ENCODE results near the gene MRTFA. TPM values are rescaled to one million over a fixed set of nuclear protein-coding genes. Genes with fewer than 3 reads are reported as not detected.

The MRTFA gene
- polyA plus RNA-seq, 2 of the 4 experiments (the other 2 are of a cell fraction), result 6.8 to 48.3 TPM

DNA sequence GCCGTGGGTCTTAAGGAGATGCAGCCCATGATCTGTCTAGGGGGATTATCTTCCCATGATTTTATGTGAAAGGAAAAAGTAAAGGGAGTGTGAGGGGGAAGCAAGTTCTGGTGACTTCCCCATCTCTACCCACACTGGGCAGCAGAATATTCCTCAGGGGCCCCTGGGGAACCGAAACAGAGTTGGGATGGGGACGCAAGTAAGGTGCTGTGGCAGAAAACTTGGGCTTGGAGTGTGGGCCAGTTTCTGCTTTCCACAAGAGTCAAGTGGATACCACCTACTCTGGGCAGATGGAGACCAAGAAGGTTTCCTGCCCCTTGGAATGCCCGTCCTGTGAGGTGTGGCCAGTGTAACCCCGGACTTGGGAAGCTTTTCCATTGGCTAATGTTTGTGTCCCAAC, 201.8 kb downstream of the MRTFA start:
- Histone ChIP-seq H3K4me1 (peaks cover 37% of the 10 kb centered on the region), H3K4me3 (no peak overlapping the region), H3K27ac (no peak overlapping the region), H3K4me2 (no peak overlapping the region), H3K9me3 (no peaks in the 10 kb centered on the region)
- DNase-seq (ENCODE audit: low read depth in 1 of 2, low spot score in 1 of 2) (no peak), ATAC-seq (no peak), FAIRE-seq (no peak)
- ChIA-PET CTCF (interaction anchor here (0.6 to 7.3 kb wide), 4 partner anchors 12 to 210 kb away, joined by 3 to 70 read pairs (median 28); no protein-coding TSS in a partner anchor), POLR2A (no interaction called here)
- 91% methylated on average over 5 of the region's 5 CpGs for WGBS (ENCODE audit: missing lambda C conversion rate)
- TF ChIP-seq, protein P1, sequence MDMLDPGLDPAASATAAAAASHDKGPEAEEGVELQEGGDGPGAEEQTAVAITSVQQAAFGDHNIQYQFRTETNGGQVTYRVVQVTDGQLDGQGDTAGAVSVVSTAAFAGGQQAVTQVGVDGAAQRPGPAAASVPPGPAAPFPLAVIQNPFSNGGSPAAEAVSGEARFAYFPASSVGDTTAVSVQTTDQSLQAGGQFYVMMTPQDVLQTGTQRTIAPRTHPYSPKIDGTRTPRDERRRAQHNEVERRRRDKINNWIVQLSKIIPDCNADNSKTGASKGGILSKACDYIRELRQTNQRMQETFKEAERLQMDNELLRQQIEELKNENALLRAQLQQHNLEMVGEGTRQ (IDR thresholded peaks at IDR 0.05), result no peak
- no peak for TF ChIP-seq MYC (IDR thresholded peaks at IDR 0.05; ENCODE audit: borderline replicate concordance, low read length)

DNA sequence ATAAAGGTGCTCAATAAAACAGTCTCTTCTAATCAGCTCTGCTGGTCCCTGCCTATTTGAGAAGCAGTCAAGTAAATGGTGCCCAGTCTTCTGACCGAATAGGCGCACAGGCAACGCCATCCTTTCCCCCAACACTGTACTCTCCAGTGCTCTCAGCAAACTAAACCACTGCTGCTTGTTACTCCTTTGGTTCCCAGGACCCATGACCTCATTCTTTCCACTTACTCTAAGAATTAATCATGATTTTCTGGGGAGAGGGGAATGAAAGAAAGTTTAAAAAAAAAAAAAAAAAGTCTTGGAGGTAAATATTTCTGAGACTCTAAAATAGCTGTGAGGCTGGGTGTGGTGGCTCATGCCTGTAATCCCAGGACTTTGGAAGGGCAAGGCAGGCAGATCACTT, 202.4 kb downstream of the MRTFA start:
- Histone ChIP-seq H3K4me2 (no peak overlapping the region), H3K4me1 (peaks cover 32% of the 10 kb centered on the region), H3K9me3 (no peaks in the 10 kb centered on the region), H3K27ac (no peak overlapping the region), H3K4me3 (no peak overlapping the region)
- 95% methylated on average over 3 of the region's 3 CpGs for WGBS (ENCODE audit: missing lambda C conversion rate)
- ChIA-PET CTCF (interaction anchor here (4.4 to 7.3 kb wide), 2 partner anchors 54 to 211 kb away, joined by 27 to 70 read pairs; no protein-coding TSS in a partner anchor), POLR2A (no interaction called here)
- no peak for FAIRE-seq
- ATAC-seq, result no peak
- no peak for DNase-seq (ENCODE audit: low read depth in 1 of 2, low spot score in 1 of 2)
- no peak for TF ChIP-seq MAFK (IDR thresholded peaks at IDR 0.05; ENCODE audit: partially characterized antibody)
- no peak for TF ChIP-seq HOXA7 (CRISPR knock-in tag; IDR thresholded peaks at IDR 0.05)
- TF ChIP-seq, protein P2, sequence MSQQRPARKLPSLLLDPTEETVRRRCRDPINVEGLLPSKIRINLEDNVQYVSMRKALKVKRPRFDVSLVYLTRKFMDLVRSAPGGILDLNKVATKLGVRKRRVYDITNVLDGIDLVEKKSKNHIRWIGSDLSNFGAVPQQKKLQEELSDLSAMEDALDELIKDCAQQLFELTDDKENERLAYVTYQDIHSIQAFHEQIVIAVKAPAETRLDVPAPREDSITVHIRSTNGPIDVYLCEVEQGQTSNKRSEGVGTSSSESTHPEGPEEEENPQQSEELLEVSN (IDR thresholded peaks at IDR 0.05; ENCODE audit: borderline replicate concordance, low read depth), result no peak
- TF ChIP-seq PHF8 (IDR thresholded peaks at IDR 0.05; ENCODE audit: borderline replicate concordance, low read depth), result no peak

DNA sequence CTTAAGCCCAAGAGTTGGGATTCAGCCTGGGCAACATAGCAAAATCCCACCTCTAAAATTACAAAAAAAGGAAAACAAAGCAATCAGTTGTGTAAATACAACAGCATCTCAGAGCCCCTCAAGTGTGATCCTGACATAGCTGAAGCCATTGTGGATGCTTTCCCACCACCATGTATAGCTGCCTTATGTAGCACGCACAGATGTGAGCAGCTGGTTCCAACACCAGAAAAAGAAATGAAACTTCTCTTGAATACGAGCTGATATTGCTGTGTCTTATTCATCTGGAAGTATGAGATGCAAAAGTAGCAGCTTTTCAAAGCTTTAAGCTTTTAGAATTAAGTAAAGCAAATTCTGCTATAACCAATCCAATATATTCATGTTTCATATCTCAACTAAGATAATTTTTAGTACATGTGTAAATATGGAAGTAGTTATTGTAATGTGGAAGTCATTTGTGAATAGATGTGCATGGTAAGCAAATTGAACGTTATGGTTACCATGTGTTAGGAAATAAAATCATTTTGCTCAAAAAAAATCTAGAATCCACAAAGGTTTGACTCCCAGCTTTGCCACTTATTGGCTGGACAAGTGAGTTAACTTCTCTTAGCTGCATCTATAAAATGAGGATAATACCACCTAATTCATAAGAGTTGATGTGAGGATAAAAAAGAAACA, 203.0 kb downstream of the MRTFA start:
- Histone ChIP-seq H3K4me1 (peaks cover 27% of the 10 kb centered on the region), H3K27ac (no peak overlapping the region), H3K4me3 (no peak overlapping the region), H3K4me2 (no peak overlapping the region), H3K9me3 (no peaks in the 10 kb centered on the region)
- no peak for FAIRE-seq
- no peak for ATAC-seq
- WGBS (ENCODE audit: missing lambda C conversion rate), result 91% methylated on average over 3 of the region's 3 CpGs
- POLR2A ChIA-PET, result no interaction called here
- no peak for DNase-seq (ENCODE audit: low read depth in 1 of 2, low spot score in 1 of 2)
- CTCF ChIA-PET, result interaction anchor here (1.2 to 7.3 kb wide), 2 partner anchors 212 to 249 kb away, joined by 4 to 70 read pairs; no protein-coding TSS in a partner anchor
- peak; percentile 6 for TF ChIP-seq MAFK (IDR thresholded peaks at IDR 0.05; ENCODE audit: partially characterized antibody)
- TF ChIP-seq, protein P3, sequence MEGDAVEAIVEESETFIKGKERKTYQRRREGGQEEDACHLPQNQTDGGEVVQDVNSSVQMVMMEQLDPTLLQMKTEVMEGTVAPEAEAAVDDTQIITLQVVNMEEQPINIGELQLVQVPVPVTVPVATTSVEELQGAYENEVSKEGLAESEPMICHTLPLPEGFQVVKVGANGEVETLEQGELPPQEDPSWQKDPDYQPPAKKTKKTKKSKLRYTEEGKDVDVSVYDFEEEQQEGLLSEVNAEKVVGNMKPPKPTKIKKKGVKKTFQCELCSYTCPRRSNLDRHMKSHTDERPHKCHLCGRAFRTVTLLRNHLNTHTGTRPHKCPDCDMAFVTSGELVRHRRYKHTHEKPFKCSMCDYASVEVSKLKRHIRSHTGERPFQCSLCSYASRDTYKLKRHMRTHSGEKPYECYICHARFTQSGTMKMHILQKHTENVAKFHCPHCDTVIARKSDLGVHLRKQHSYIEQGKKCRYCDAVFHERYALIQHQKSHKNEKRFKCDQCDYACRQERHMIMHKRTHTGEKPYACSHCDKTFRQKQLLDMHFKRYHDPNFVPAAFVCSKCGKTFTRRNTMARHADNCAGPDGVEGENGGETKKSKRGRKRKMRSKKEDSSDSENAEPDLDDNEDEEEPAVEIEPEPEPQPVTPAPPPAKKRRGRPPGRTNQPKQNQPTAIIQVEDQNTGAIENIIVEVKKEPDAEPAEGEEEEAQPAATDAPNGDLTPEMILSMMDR (IDR thresholded peaks at IDR 0.05), result no peak

DNA sequence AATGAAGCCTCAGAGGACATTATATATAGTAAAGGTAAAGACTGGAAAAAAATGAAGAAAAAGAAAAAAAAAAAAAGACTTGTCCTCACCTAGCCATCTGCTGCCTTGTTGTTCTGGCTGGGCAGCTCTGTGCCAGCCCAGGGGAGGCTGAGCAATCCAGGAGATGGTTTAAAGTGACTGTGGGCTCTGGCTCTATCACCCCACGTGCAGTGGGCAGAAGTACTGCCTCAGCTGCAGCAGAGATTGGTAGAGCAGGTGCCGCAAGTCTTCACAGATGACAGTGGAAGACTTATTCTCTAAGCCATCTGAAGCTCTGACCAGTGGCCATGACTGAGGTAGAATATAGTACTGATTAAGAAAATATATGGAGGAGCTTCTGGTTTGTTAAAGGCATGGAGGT, 203.9 kb downstream of the MRTFA start:
- CTCF ChIA-PET, result interaction anchor here (0.7 to 7.3 kb wide), 3 partner anchors 17 to 250 kb away, joined by 4 to 70 read pairs (median 4); no protein-coding TSS in a partner anchor

DNA sequence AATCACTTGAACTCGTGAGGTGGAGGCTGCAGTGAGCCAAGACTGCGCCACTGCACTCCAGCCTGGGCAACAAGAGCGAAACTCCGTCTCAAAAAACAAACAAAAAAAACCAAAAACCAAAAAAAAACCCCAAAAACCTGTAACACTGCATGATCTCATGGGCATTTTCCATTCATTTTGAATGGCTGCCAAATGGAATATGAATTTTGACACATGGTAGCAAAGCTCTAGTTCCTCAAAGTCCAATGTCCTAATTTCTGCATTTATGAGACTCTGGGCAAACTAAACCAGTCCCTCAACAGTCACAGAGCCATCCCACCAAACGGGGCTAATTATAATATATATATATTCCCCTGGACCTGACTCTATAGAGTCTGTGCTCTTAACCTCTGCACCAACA, 204.4 kb downstream of the MRTFA start:
- Histone ChIP-seq H3K9me3 (no peaks in the 10 kb centered on the region), H3K4me1 (peaks cover 13% of the 10 kb centered on the region), H3K27ac (no peak overlapping the region), H3K4me3 (no peak overlapping the region), H3K4me2 (no peak overlapping the region)
- DNase-seq (ENCODE audit: low read depth in 1 of 2, low spot score in 1 of 2), result no peak
- TF ChIP-seq FOSB (CRISPR knock-in tag; IDR thresholded peaks at IDR 0.05), result no peak
- TF ChIP-seq KDM1A (IDR thresholded peaks at IDR 0.05; ENCODE audit: low read depth), result no peak
- TF ChIP-seq BHLHE40 (IDR thresholded peaks at IDR 0.05; ENCODE audit: low read depth, low read length), result no peak
- TF ChIP-seq RAD21 (conservative IDR thresholded peaks at IDR 0.05 in 1 of 2, IDR thresholded peaks at IDR 0.05 in 1 of 2), result no peak
- POLR2A ChIA-PET, result no interaction called here
- 95% methylated on average over 5 of the region's 5 CpGs for WGBS (ENCODE audit: missing lambda C conversion rate)
- CTCF ChIA-PET, result interaction anchor here (0.7 to 7.3 kb wide), 3 partner anchors 9 to 213 kb away, joined by 3 to 70 read pairs (median 4); no protein-coding TSS in a partner anchor
- ATAC-seq, result no peak
- no peak for FAIRE-seq

More for the DNA sequence above, 203.9 kb downstream of the MRTFA start:
- WGBS (ENCODE audit: missing lambda C conversion rate), result 90% methylated on average over 2 of the region's 2 CpGs
- TF ChIP-seq CEBPB (IDR thresholded peaks at IDR 0.05) (no peak), RARB (CRISPR knock-in tag; IDR thresholded peaks at IDR 0.05) (no peak), GATA3 (IDR thresholded peaks at IDR 0.05; ENCODE audit: borderline replicate concordance) (no peak)
- H3K4me2 ChIP-seq, result no peak overlapping the region
- POLR2A ChIA-PET, result no interaction called here
- H3K9me3 ChIP-seq, result no peaks in the 10 kb centered on the region
- H3K4me3 ChIP-seq, result no peak overlapping the region
- DNase-seq (ENCODE audit: low read depth in 1 of 2, low spot score in 1 of 2) (no peak), ATAC-seq (no peak), FAIRE-seq (no peak)
- H3K27ac ChIP-seq, result no peak overlapping the region
- peaks cover 17% of the 10 kb centered on the region for H3K4me1 ChIP-seq

Data from A549 (cell line).